CD14-positive monocyte (primary cell): ENCODE results near the gene CX3CR1. TPM values are rescaled to one million over a fixed set of nuclear protein-coding genes. Genes with fewer than 3 reads are reported as not detected.

ENCODE experiments used
- DNase-seq, 3 donors: peaks; one replicate each; pipeline ENCODE4 v3.0.0-alpha.2; 2011 to 2022
- H2AFZ ChIP-seq: 2 replicates; pipeline ENCODE4 v1.6.0; 2012; ENCODE audit warnings: mild to moderate bottlenecking, low read depth, low read length, inconsistent platforms; ENCODE audit not compliant: insufficient read depth, poor library complexity, severe bottlenecking
- H3K27ac ChIP-seq, 2 donors: 1 replicate in 1 of 2; 2 replicates in 1 of 2; pipeline ENCODE4 v1.5.1; 2012 to 2013; ENCODE audit warnings: low read length in 2 of 2, control low read depth in 1 of 2, inconsistent platforms in 1 of 2, low read depth in 1 of 2, mild to moderate bottlenecking in 1 of 2
- H3K27me3 ChIP-seq, 2 donors: one replicate each; pipeline versions ENCODE4 v1.6.0 to v1.6.1; 2011 to 2013; ENCODE audit warnings: low read length in 2 of 2; ENCODE audit not compliant: control insufficient read depth in 2 of 2, insufficient read depth in 2 of 2
- H3K36me3 ChIP-seq, 2 donors: replicated peaks in 1 of 2; 1 replicate in 1 of 2; 2 replicates in 1 of 2; pipeline versions ENCODE4 v1.5.1 to v1.6.1; 2012 to 2013; ENCODE audit warnings: low read length in 2 of 2, control low read depth in 1 of 2, inconsistent platforms in 1 of 2, mild to moderate bottlenecking in 1 of 2; ENCODE audit not compliant: insufficient read depth in 2 of 2, control insufficient read depth in 1 of 2
- H3K4me1 ChIP-seq, 2 donors: 1 replicate in 1 of 2; 2 replicates in 1 of 2; pipeline versions ENCODE4 v1.5.1 to v1.6.1; 2012 to 2013; ENCODE audit warnings: low read length in 2 of 2, control low read depth in 1 of 2, inconsistent platforms in 1 of 2, mild to moderate bottlenecking in 1 of 2, moderate library complexity in 1 of 2; ENCODE audit not compliant: insufficient read depth in 2 of 2, control insufficient read depth in 1 of 2
- H3K4me2 ChIP-seq: replicated peaks from 2 replicates; pipeline ENCODE3; 2012; ENCODE audit warnings: low read length, moderate library complexity, mild to moderate bottlenecking; ENCODE audit not compliant: poor library complexity, severe bottlenecking; ENCODE audit errors: extremely low read depth
- H3K4me3 ChIP-seq, 3 experiments: fragments of 200-600 bp in 1 of 3; sonication (generic) in 1 of 3; replicated peaks in 1 of 3; 1 replicate in 2 of 3; 2 replicates in 1 of 3; pipeline ENCODE4 v1.5.1; 2011 to 2013; ENCODE audit warnings: low read length in 3 of 3, mild to moderate bottlenecking in 3 of 3, control low read depth in 2 of 3, low read depth in 2 of 3, inconsistent platforms in 1 of 3, moderate library complexity in 1 of 3
- H3K79me2 ChIP-seq: 2 replicates; pipeline ENCODE4 v1.6.0; 2012; ENCODE audit warnings: mild to moderate bottlenecking, control low read depth, inconsistent platforms, low read length, moderate library complexity; ENCODE audit not compliant: insufficient read depth
- H3K9ac ChIP-seq: 2 replicates; pipeline ENCODE4 v1.6.0; 2017; ENCODE audit warnings: low read length, mild to moderate bottlenecking; ENCODE audit not compliant: insufficient read depth, poor library complexity, severe bottlenecking
- H3K9me3 ChIP-seq, 2 donors: replicated peaks in 1 of 2; 1 replicate in 1 of 2; 2 replicates in 1 of 2; pipeline versions ENCODE4 v1.5.1 to v1.6.1; 2012 to 2013; ENCODE audit warnings: low read length in 2 of 2, control low read depth in 1 of 2; ENCODE audit not compliant: control insufficient read depth in 1 of 2, insufficient read depth in 1 of 2
- H4K20me1 ChIP-seq: 2 replicates; pipeline ENCODE4 v1.6.0; 2012; ENCODE audit warnings: mild to moderate bottlenecking, low read length, control low read depth, moderate library complexity; ENCODE audit not compliant: insufficient read depth
- H3K27ac Mint-ChIP-seq, 7 donors: one replicate each; pipeline ENCODE4 v1.8.0; 2020; ENCODE audit warnings: mild to moderate bottlenecking in 7 of 7, mixed read lengths in 7 of 7, moderate library complexity in 6 of 7, inconsistent platforms in 2 of 7
- H3K27me3 Mint-ChIP-seq, 3 donors: one replicate each; pipeline ENCODE4 v1.8.0; 2021 to 2022; ENCODE audit warnings: low read depth in 3 of 3, mild to moderate bottlenecking in 3 of 3, mixed read lengths in 3 of 3, moderate library complexity in 3 of 3, inconsistent platforms in 1 of 3
- H3K36me3 Mint-ChIP-seq, 2 donors: one replicate each; pipeline ENCODE4 v1.8.0; 2020; ENCODE audit warnings: mixed read lengths in 2 of 2, inconsistent platforms in 1 of 2, mild to moderate bottlenecking in 1 of 2
- H3K4me1 Mint-ChIP-seq: one replicate; pipeline ENCODE4 v1.8.0; 2020; ENCODE audit warnings: mild to moderate bottlenecking, mixed read lengths
- H3K4me3 Mint-ChIP-seq, 2 donors: one replicate each; pipeline ENCODE4 v1.8.0; 2020; ENCODE audit warnings: mild to moderate bottlenecking in 2 of 2, mixed read lengths in 2 of 2, moderate library complexity in 1 of 2
- H3K9me3 Mint-ChIP-seq, 7 donors: one replicate each; pipeline ENCODE4 v1.8.0; 2020 to 2022; ENCODE audit warnings: mixed read lengths in 7 of 7, mild to moderate bottlenecking in 6 of 7, moderate library complexity in 6 of 7, inconsistent platforms in 2 of 7
- CTCF ChIP-seq: fragments of 200-600 bp; IDR thresholded peaks from one replicate; pipeline ENCODE4 v1.8.0; 2022; ENCODE audit warnings: antibody characterized with exemption, mild to moderate bottlenecking
- WGBS: methylation state at CpG from one replicate; pipeline ENCODE4 v1.1.5; 2013; ENCODE audit warnings: missing lambda C conversion rate; ENCODE audit not compliant: insufficient coverage; 5-methylcytosine and 5-hydroxymethylcytosine counted together
- intact Hi-C, 2 donors: fragments of 100-400 bp; cut with micrococcal nuclease; formaldehyde crosslinking; loops; one replicate each; pipeline versions ENCODE4 v1.15.0 to v1.15.1; 2023
- polyA plus RNA-seq, 3 donors: library from polyadenylated mRNA; depleted of rRNA in 1 of 3; unstranded in 2 of 3; stranded (reverse) in 1 of 3; fragments of 300-500 nt in 2 of 3; fragments of >200 nt in 1 of 3; fragmentation: Illumina TruSeq in 2 of 3; gene quantifications; 1 replicate in 2 of 3; 2 replicates in 1 of 3; pipeline ENCODE4 v1.2.3, GENCODE V29; 2012 to 2021

CX3CR1 gene
- polyA plus RNA-seq, 3 donors, result 25.9 to 405 (median 184) TPM

GRCh38 chr3:39275963-39276593 is 3.8 kb downstream of the CX3CR1 start:
- H2AFZ ChIP-seq, result no peak overlapping the region
- no peak for TF ChIP-seq CTCF
- peaks cover 32% of the 10 kb centered on the region for H4K20me1 ChIP-seq
- H3K9me3 ChIP-seq, result no peaks in the 10 kb centered on the region
- H3K4me2 ChIP-seq, result peak overlapping the region; percentile 89
- peaks cover 6 to 22% of the 10 kb centered on the region in 2 donors for H3K36me3 ChIP-seq
- intact Hi-C loops, result no loop called here
- H3K4me1 ChIP-seq, result peaks cover 85 to 95% of the 10 kb centered on the region in 2 donors
- H3K27ac ChIP-seq, result peak overlapping the region in 1 of 2 donors; percentile 71
- H3K9ac ChIP-seq, result no peak overlapping the region
- peaks cover 96% of the 10 kb centered on the region for H3K4me1 Mint-ChIP-seq
- H3K27ac Mint-ChIP-seq, result peak overlapping the region in 4 of 7 donors; percentile 61 to 85 (median 64)
- H3K9me3 Mint-ChIP-seq, result peaks cover 0 to 3% (median 0%) of the 10 kb centered on the region in 7 donors
- peaks cover 38 to 64% of the 10 kb centered on the region in 2 donors for H3K36me3 Mint-ChIP-seq
- H3K4me3 Mint-ChIP-seq, result peak overlapping the region; percentile 95 to 100
- H3K27me3 Mint-ChIP-seq, result no peaks in the 10 kb centered on the region
- peak overlapping the region; percentile 46 to 97 (median 83) for H3K4me3 ChIP-seq
- H3K79me2 ChIP-seq, result peaks cover 92% of the 10 kb centered on the region
- WGBS, result no CpG with 5 or more reads among the region's 3 CpGs
- DNase-seq, result no peak
- no peaks in the 10 kb centered on the region for H3K27me3 ChIP-seq

GRCh38 chr3:39275052-39275451 is 4.8 kb downstream of the CX3CR1 start:
- 100% methylated on average over 1 of the region's 3 CpGs for WGBS

More at GRCh38 chr3:39275052-39275451, 4.8 kb downstream of the CX3CR1 start:
- peaks cover 95% of the 10 kb centered on the region for H3K4me1 Mint-ChIP-seq
- peak overlapping the region in 1 of 7 donors; percentile 15 for H3K27ac Mint-ChIP-seq
- intact Hi-C loops, result no loop called here
- H3K9me3 Mint-ChIP-seq, result no peaks in the 10 kb centered on the region
- no peaks in the 10 kb centered on the region for H3K27me3 ChIP-seq
- peak overlapping the region; percentile 20 to 82 for H3K4me3 Mint-ChIP-seq
- H3K36me3 Mint-ChIP-seq, result peaks cover 45 to 74% of the 10 kb centered on the region in 2 donors
- H3K27ac ChIP-seq, result peak overlapping the region in 1 of 2 donors; percentile 23
- peaks cover 8 to 27% of the 10 kb centered on the region in 2 donors for H3K36me3 ChIP-seq
- peak overlapping the region in 1 of 3 experiments; percentile 83 for H3K4me3 ChIP-seq
- no peak for TF ChIP-seq CTCF
- H3K9ac ChIP-seq, result no peak overlapping the region
- H4K20me1 ChIP-seq, result peaks cover 32% of the 10 kb centered on the region
- no peak overlapping the region for H2AFZ ChIP-seq
- H3K9me3 ChIP-seq, result no peaks in the 10 kb centered on the region
- peaks cover 92% of the 10 kb centered on the region for H3K79me2 ChIP-seq
- H3K27me3 Mint-ChIP-seq, result no peaks in the 10 kb centered on the region
- peaks cover 85 to 95% of the 10 kb centered on the region in 2 donors for H3K4me1 ChIP-seq
- H3K4me2 ChIP-seq, result peak overlapping the region; percentile 89
- no peak for DNase-seq
